ENCODE measurements around the gene KCNAB2.
"Not testable (repeated sequence)": the region's sequence is repeated elsewhere in the genome, so short reads cannot be mapped to it uniquely, and the experiment has no call there.

Gene KCNAB2

DNA sequence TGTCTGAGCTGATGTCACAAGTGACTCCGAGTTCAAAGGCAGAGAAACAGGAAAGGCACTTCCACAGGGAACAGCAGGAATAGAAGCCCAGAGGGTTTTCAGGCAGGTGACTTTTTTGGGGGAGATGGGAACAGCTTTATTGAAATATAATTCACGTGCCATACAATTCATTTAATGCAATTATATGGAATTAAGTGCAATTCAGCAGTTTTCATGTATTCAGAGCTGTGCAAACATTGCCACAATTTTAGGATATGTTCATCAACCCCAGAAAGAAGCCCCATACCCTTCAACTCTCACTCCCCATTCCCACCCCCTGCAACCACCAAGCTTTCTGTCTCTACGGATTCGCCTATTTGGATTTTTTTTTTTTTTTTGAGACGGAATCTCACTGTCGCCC is 17.0 kb downstream of the KCNAB2 start:
- DNase-seq, result no peak

DNA sequence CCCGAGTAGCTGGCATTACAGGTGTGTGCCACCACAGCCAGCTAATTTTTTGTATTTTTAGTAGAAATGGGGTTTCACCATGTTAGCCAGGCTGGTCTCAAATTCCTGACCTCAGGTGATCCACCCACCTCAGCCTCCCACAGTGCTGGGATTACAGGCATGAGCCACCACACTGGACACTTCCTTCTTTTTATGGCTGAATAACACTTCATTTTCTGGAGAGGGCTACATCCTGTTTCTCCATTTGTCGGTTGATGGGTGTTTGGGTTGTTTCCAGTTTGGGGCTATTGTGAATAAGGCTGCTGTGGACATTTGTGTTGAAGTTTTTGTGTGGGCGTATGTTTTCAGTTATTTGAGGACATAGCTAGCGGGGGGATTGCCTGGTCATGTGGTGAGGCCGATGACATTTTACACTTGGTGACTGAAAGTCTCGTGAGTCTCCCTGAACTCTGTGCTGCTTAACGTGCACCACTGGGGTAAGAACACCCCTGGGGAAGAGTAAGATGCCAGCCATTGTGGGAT is 17.9 kb downstream of the KCNAB2 start:
- DNase-seq, result not testable (repeated sequence)

DNA sequence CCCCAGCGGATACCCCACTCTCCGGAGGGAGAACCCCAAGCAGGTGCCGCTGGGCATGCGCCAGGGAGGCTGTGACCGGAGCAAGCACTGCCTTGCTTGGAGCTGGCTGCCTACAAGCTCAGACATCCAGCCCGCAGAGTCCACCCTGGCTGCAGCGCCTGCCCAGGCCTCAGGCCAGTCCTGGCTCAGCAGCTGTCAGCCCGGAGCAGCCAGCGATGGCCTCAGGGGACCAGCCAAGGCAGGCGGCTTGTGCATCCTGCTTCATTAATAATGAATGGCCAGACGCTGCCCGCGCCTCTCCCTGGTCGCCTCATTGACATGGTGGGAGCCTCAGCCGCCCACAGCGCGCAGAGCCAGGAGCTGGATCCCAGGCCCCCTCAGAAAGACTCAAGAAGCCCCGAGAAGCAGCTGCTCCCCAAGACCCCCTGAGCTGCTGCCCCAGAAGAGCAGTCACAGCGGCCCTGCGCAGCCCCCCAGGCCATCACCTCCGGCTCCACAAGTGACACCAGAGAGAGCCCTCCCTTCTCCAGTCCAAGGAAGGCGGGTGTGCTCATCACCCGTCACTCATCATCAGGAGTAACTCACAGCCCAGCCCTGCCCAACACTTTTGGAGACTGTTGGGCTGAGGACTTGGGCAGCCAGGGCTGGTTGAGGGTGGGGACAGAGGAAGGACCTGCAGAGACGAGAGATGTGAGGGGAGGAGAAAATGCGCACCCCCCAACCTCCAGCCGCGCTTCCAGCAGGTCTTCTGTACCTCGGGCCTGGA is 19.6 kb downstream of the KCNAB2 start:
- no peak for DNase-seq

DNA sequence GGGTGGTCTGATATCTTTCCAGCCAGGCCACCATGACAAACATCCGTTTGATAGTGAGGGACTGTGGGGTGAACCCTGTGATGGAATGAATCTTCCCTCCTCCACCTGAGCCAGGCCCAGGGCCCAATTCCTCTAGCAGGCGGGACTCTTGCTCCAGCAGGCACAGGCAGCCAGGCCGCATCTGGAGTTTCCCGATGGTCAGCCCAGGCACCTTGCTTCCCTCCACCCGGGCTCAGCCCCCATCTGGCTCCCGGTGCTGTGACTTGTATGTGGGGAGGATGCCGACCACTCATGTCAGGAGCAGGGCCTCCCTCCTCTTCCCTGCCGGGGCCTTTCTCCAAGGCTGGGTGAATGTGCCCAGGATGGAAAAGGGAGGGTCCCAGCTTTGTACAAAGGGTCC is 21.0 kb downstream of the KCNAB2 start:
- no peak for DNase-seq

DNA sequence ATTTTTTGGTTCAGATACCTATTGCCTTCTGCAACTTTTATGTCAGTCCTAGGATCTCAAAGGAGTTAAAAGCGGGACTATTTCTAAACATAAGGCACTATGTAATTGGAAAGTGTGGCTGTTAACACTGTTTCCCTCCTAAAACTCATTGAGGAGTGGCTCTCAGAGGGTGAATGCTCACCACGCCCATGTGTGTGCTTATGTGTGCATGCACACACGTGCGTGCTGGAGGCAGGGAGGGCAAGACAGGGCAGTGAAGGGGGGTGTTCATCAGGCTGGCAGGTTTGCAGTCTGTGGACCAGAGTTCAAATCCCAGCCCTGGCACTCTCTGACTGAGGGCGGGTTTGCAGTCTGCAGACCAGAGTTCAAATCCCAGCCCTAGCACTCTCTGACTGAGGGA is 22.4 kb downstream of the KCNAB2 start:
- DNase-seq, result no peak

DNA sequence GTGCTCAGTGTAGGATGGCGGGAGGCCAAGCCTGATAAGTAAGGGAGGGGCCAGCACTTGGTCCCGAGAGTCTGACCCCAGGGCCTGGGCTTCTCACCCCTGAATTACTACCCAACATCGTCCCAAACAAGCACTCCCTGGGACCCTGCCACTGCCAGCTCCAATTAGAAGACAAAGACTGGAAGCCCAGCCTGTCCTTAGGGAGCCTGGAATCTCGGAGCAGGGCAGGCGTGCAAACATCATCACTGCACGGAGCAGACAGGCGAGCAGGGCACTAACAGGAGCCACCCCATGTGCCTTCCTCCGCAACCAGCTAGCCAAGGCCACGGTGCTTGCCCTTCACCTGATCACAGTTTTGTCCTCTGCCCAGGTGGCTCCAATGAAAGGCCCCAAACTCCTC is 23.2 kb downstream of the KCNAB2 start:
- DNase-seq, result no peak

DNA sequence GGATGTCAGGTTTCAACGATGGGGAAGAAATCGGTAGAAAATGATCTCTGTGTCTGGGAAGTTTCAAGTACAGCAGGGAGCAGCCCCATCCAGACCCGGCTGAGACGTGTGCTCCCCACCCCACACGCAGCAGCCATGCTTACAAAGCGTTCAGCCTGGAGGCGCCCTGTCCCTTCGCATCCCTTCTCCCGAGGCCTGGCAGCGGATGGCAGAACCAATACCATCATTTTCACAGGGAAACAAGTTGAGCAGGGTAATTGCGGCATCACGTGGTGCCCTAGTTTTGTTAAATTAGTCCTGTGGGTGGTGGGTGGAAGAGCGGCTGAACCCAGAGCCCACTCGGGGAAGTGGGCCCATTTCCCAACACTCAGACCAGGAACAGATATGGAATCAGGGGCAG is 23.9 kb downstream of the KCNAB2 start:
- DNase-seq, result no peak

DNA sequence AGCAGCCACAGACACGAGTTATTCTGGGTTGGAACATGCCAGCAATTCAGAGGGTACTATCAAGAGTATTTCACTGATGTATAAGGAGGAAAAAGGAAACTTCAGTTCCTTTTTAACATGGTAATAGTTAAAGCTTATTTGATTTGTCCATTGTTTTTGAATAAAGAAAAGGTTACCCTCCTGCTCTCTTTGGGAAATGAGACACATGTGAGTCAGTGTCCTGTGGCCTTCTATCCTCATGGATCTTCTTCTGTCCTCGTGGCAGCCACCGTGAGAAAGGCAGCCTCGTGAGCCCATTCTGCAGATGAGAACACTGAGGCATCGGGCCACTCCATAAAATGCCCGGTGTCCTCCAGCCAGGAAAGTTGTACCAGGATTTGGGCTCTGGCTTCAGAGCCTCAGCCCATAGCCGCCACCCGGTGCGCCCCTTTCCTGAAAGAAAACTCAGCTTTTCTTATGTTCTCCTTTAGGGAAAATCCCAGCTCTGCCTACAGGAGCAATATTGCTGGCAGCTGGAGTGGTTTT is 24.8 kb downstream of the KCNAB2 start:
- no peak for DNase-seq

DNA sequence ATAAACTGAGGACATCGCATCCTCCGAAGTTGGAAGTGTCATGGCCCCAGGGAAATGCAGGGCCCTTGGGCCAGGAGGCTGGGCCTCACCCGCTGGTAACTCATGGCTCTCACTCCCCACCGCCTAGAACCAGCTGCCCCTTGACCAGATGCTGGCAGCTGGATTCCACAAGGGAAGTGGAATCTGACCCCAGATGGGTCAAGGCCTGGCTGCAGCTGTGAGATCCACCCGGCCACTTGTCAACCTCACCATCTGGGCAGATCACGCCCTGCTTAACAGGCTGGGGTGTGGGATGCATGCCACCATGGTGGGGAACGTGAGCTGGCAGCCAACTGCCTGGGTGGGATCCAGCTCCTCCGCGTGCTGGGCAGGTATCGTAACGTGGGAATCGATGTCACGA is 25.5 kb downstream of the KCNAB2 start:
- no peak for DNase-seq

DNA sequence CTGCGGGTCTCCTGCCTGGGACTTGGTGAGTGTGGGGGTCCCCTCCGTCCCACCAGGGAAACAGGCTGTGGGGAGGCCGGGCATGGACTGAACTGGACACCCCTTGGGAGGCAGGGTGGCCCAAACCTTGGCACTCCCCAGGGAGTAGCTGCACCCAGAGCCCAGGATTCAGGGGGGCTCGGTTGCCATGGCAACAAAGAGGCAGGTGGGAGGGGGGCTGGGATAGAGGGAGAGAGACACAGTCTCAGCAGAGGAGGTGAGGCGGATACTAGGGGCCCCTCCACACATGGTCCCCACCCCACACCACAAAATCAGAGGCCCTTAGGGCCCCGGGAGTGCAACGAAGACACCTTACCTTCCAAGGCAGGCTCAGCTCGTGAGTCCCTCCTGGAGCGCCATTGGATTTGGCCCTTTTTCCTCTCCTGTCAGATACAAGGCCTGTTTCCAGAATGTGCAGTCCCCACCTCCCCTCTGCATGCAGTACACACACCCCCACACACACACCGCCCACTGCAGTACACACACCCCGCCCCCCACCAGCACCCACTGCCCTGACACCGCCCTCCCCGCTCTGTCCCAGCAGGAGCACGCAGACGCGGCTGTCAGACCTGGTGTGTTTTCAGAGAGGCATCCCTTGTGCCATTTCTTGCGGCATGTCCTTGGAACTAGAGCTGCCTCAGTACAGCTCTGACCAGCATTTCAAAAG is 27.2 kb downstream of the KCNAB2 start:
- no peak for DNase-seq

DNA sequence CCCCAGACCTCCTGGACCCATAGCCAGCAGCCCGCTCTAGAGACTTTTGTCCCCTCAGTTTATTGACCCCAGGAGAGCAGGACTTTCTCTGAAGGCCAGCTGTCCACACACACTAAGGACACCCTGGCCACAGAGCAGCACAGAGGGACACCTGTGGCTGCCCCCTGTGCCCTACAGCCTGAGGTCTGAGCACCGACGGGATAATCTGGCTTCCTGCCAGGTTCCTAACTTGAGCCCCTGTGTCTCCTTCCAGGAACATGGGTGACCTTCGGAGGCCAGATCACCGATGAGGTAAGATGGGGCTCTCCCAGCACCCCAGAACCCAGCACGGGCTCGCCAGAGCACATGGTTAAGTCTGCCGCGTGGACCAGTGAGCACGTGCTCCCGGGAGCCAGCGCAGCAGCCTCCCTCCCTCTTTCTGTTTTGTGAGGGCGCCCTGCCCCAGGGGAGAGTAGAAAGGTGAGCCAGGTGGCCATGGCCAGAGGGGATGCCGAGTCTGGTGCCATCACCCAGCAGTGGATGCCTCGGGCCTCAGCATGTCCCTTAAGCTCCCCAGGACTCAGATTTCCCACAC is 27.9 kb downstream of the KCNAB2 start:
- no peak for DNase-seq

DNA sequence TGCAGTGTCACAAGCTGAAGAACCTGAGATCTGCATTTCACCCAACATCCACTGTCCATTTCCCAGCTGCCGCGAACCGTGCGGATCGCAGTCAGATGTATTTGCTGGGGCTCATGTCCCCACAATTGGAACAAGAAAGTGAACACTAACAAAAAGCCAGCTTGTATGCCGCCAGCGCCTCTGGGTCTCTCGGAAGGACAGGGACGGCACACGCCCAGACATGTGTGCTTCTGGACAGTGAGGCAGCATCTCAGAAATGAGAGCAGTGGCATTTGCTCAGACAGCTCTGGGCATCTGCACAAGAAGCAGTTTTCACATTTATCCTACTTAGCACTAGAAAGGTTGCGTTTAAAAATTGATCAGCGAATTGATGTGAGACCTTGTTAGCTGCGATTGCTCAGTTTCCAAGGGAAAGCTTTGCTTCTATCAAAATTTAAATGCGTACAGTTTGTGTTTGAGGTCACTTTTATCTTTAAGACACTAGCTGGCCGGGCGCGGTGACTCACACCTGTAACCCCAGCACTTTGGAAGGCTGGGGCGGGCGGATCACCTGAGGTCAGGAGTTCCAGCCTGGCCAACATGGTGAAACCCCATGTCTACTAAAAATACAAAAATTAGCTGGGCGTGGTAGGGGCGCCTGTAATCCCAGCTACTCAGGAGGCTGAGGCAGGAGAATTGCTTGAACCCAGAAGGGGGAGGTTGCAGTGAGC is 28.7 kb downstream of the KCNAB2 start:
- DNase-seq, result no peak

DNA sequence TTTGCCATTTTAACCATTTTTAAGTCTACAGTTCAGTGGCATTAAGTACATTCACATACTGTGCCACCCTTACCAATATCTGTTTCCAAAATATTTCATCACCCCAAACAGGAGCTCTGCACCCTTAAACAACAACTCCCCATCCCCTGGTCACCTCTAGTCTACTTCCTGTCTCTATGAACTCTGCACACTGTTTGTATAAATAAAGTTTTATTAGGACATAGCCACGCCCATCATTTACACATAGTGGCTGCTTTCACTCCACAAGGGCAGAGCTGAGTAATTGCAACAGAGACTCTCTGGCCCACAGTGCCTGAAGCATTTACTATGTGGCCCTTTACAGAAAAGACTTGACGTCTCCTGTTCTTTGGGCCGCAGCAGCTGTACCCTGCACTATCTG is 30.1 kb downstream of the KCNAB2 start:
- DNase-seq, result no peak

DNA sequence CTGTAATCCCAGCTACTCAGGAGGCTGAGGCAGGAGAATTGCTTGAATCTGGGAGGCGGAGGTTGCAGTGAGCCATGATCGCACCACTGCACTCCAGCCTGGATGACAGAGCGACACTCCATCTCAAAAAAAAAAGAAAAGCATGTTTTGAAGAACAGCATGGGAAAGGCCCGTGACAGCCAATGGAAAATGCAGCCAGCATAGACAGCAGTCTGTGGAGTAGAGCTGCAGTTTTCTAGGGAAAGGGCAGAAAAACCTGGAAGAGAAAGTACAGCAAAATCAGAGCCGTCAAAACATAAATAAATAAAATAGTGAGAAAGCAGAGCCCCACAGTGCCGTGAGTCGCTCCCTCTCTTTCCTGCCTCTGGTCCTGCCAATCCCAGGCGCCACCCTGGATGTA is 31.4 kb downstream of the KCNAB2 start:
- DNase-seq, result not testable (repeated sequence)

DNA sequence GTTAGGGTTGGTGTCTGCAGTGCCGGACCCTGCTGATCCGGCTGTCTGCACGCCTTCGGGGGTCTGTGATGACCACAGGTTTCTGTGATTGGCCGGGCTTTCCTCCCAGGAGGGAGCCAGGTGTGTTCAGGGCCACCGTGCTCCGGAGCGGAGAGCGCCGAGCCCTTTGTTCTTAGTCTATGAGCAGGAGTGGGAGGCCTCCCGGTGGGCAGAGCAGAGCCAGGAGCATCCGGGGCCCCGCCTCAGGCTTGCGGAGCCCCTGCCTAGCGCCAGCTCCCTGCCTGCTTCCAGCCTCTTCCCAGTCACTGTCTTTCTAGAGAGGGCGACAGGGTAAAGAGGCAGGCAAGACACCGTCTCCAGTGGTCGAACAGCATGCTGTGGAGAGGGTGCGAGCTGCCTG is 31.8 kb downstream of the KCNAB2 start:
- DNase-seq, result no peak

DNA sequence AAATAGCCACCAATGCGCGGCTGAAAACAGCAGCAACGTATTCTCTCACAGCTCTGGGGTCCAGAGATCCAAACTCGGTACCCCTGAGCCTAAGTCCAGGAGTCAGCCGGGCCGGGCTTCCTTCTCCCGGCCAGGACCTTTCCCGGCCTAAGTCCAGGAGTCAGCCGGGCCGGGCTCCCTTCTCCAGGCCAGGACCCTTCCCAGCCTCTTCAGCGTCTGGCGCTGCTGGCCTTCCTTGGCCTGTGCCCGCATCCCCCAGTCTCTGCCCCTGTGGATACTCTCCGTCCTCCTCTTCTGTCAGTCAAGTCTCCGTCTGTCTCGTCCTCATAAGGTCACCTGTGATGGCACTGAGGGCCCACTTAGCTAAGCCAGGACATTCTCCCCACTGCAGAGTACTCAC is 32.2 kb downstream of the KCNAB2 start:
- DNase-seq, result no peak

DNA sequence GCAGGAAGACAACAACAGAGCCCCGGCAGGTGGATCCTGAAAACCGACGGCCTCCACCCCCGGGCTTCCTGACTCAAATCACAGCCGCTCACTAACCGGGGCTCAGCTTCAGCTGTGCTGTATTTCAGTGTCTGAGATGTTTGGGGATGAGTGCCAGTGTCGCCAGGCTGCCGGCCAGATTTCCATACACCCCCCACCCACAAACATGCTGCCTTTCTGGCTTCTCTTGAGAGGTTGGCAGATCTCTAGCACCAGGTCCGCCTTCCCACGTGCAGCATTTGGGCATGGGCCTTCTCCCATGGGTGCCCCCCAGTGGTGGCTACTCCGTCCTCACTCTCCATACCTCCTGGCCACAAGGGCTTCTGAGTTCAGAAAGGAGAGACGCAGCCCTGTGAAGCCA is 34.8 kb downstream of the KCNAB2 start:
- DNase-seq, result no peak

DNA sequence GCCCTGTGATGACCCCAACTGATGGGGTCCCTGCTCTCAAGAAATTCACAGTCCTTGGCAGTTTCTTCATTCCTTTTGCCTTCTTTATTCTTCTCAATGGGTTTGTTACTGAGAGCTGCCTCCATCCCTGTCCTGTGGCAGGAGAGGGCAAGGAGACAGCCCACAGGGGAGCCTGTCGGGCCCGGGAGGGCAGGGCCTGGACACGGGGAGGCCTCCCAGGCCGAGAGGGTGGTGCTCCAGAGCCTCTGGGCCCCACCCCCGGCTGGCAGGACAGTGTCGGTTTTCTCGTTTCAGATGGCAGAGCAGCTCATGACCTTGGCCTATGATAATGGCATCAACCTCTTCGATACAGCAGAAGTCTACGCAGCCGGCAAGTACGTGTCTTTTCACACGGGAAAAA is 36.2 kb downstream of the KCNAB2 start:
- DNase-seq, result no peak

DNA sequence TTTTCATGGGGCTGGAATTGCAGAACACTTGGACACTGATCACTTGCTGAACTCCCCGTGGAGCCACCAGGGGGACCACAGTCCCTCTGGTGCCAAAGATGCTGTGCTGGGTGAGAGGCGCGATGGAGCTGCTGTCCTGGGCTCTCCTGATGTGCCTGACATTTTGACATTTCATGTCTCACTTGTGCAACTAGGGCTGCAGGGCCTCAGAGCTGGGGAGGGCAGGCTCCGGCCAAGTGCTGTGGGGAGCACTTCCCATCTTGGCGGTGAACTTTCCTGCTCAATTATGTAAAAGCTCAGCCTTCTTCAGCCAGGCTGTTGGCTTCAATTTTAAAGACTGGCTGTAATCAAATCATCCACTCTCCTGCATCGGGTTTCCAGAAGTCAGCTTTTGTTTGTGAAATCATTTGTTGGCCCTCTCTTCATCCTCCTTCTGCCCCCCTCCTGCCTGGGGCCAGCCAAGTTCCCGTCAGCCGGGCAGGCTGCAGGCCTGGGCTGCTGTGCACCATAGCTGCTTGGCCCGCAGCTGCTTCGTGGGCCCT is 36.8 kb downstream of the KCNAB2 start:
- DNase-seq, result no peak

DNA sequence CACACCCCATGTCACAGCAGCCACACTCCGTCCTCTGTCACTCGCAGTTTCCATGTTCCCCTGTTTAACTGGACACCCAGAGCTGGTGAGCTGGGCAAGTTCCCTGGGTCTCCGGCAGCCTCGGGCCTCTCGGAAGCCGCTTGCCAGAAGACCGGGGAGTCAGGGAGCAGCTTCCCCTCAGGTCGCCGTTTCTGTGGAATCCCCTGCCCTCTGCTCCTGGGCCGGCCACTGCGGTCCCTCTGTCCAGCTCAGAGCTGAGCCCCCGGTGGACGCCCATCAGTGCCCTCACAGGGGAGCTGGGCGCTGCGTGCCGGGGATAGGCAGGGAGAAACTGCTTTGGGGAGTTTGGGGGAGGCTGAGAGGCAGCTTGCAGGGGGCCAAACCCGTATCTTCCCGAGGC is 37.7 kb downstream of the KCNAB2 start:
- no peak for DNase-seq

DNA sequence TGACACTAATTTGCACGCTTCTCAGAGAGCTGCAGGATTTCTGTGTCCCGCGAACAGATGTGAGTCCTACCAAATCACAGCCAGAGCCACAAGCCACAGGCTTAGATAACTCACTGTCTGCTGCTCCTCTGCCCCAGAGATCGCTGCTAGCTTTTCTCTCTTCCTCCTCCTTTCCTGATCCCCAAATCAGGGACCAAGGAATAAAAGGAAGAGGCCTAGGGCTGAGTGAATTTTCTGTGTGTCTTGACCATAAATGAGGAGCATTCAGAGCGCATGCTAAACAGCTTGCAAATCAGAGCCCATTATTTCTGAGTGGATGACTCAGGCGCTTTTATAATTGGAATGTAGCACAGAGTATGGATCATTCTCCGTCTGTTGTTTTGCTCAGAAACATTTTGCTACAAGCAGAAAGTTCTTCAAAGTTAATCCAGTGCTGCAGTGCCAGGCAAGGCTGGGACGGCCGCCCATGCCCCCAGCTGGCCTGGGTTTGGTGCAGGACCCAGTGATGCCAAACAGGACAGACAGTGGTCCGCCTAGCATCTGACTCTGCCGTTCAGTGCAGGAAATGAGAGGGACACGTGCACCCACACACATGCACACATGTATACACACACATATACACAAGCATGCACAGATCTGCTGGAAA is 38.2 kb downstream of the KCNAB2 start:
- DNase-seq, result no peak

DNA sequence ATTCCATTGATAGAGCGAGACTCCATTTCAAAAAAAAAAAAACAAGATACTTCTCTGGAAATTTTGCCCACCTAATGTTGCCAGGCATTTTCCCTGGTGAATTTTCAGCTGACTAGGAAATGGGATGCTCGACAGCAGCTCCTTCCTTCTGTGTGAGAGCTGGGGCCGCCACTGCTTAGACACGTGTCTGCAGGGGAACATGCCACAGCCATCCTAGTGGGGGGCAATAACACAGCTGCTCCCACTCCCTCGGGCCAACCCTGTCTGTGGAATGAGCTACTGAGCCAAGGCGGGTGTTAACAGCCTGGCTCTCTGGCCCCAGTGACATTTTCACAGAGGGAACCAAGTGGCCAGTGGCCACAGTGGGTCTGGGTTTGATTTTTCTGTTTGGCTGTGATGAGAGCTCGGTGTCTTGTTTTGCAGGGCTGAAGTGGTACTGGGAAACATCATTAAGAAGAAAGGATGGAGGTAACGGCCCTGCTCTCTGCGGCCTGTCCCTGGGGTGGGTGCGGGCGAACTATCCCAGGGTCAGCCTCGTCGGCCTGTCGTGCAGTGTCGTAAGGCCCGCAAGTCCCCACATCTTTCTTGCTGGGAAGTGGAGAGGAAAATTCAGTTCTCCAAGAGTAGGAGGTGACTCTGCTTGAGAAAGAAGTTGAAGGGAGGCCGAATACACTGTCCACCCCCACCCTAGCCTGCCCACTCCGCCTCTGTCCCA is 39.2 kb downstream of the KCNAB2 start:
- DNase-seq, result no peak
